Activated CD4-positive, CD25-positive, alpha-beta regulatory T cell treated with anti-CD3 and anti-CD28 coated beads, Interleukin-2, amount 50 U/mL, for 16 hours (primary cell): ENCODE results near the gene PHOX2B.

ENCODE experiments used
- DNase-seq: peaks from one replicate; pipeline ENCODE4 v3.0.0-alpha.2; 2020; ENCODE audit warnings: low read depth, low spot score

The PHOX2B gene

GRCh38 chr4:41748571-41749475 lies at the start of gene PHOX2B:
Gene PHOX2B, minus strand, starts transcription at chr4:41748725. Its CDS starts 115 bp downstream, at chr4:41748610.
- no peak for DNase-seq

GRCh38 chr4:41797260-41797659 lies 48.7 kb upstream of the PHOX2B start:
- no peak for DNase-seq

GRCh38 chr4:41796545-41797210 lies 48.2 kb upstream of the PHOX2B start:
- DNase-seq: no peak

GRCh38 chr4:41795796-41796385 lies 47.4 kb upstream of the PHOX2B start:
- no peak for DNase-seq

- no peak for DNase-seq
Measured at GRCh38 chr4:41792166-41792565, 43.6 kb upstream of the PHOX2B start.

- no peak for DNase-seq
Measured at GRCh38 chr4:41791557-41791956, 43.0 kb upstream of the PHOX2B start.

- DNase-seq: no peak
Measured at GRCh38 chr4:41787931-41788330, 39.4 kb upstream of the PHOX2B start.

- no peak for DNase-seq
Measured at GRCh38 chr4:41785665-41786064, 37.1 kb upstream of the PHOX2B start.

GRCh38 chr4:41784191-41784979 lies 35.9 kb upstream of the PHOX2B start:
- DNase-seq: no peak

GRCh38 chr4:41776466-41776865 lies 27.9 kb upstream of the PHOX2B start:
- DNase-seq: no peak

- no peak for DNase-seq
Measured at GRCh38 chr4:41763729-41764128, 15.2 kb upstream of the PHOX2B start.

- no peak for DNase-seq
Measured at GRCh38 chr4:41758884-41759283, 10.4 kb upstream of the PHOX2B start.

GRCh38 chr4:41757521-41758156 lies 9.1 kb upstream of the PHOX2B start:
- no peak for DNase-seq

GRCh38 chr4:41753942-41754341 lies 5.4 kb upstream of the PHOX2B start:
- DNase-seq: no peak

GRCh38 chr4:41752081-41752836 lies 3.7 kb upstream of the PHOX2B start:
- no peak for DNase-seq

GRCh38 chr4:41751449-41752061 lies 3.0 kb upstream of the PHOX2B start:
- no peak for DNase-seq

- no peak for DNase-seq
Measured at GRCh38 chr4:41750626-41751448, 2.3 kb upstream of the PHOX2B start.

GRCh38 chr4:41750121-41750625 lies 1.6 kb upstream of the PHOX2B start:
- DNase-seq: no peak

GRCh38 chr4:41749631-41750039 lies 1.1 kb upstream of the PHOX2B start:
- no peak for DNase-seq
